Stimulated activated CD8-positive, alpha-beta memory T cell treated with anti-CD3 and anti-CD28 coated beads, Interleukin-12 subunit alpha, Interleukin-12 subunit beta, amount 100 ng/mL, for 24 hours (primary cell): ENCODE measurements around the gene C14orf132.

Experiments
- DNase-seq: peaks from one replicate; pipeline ENCODE4 v3.0.0-alpha.2; 2020; ENCODE audit errors: extremely low read depth

Gene C14orf132

GRCh38 chr14:96082420-96083300, 43.5 kb downstream of the C14orf132 start:
- DNase-seq: no peak

GRCh38 chr14:96083667-96084320, 44.6 kb downstream of the C14orf132 start:
- DNase-seq: no peak

GRCh38 chr14:96084796-96085195, 45.6 kb downstream of the C14orf132 start:
- DNase-seq: no peak

- DNase-seq: no peak
These were observed 46.2 kb downstream of the C14orf132 start for GRCh38 chr14:96085369-96085768.

- no peak for DNase-seq
These were observed 46.9 kb downstream of the C14orf132 start for GRCh38 chr14:96086032-96086431.

- no peak for DNase-seq
These were observed 47.5 kb downstream of the C14orf132 start for GRCh38 chr14:96086574-96087077.

- no peak for DNase-seq
These were observed 48.9 kb downstream of the C14orf132 start for GRCh38 chr14:96088074-96088473.

GRCh38 chr14:96088481-96088880, 49.3 kb downstream of the C14orf132 start:
- no peak for DNase-seq

- no peak for DNase-seq
These were observed 49.7 kb downstream of the C14orf132 start for GRCh38 chr14:96088911-96089310.

- DNase-seq: no peak
These were observed 50.2 kb downstream of the C14orf132 start for GRCh38 chr14:96089401-96089800.

- no peak for DNase-seq
These were observed 51.4 kb downstream of the C14orf132 start for GRCh38 chr14:96090441-96091148.

GRCh38 chr14:96091149-96091693, 52.1 kb downstream of the C14orf132 start:
- DNase-seq: no peak

GRCh38 chr14:96091941-96092411, 52.8 kb downstream of the C14orf132 start:
- DNase-seq: no peak

- no peak for DNase-seq
These were observed 53.8 kb downstream of the C14orf132 start for GRCh38 chr14:96092936-96093335.

- DNase-seq: no peak
These were observed 55.0 kb downstream of the C14orf132 start for GRCh38 chr14:96094211-96094610.

GRCh38 chr14:96094656-96095055, 55.5 kb downstream of the C14orf132 start:
- no peak for DNase-seq

- no peak for DNase-seq
These were observed 55.9 kb downstream of the C14orf132 start for GRCh38 chr14:96095058-96095457.

- no peak for DNase-seq
These were observed 56.7 kb downstream of the C14orf132 start for GRCh38 chr14:96095581-96096476.

- no peak for DNase-seq
These were observed 57.8 kb downstream of the C14orf132 start for GRCh38 chr14:96096639-96097610.

- DNase-seq: no peak
These were observed 58.6 kb downstream of the C14orf132 start for GRCh38 chr14:96097752-96098151.
